ENCODE results near the gene C5orf52.

GRCh38 chr5:157658893-157659292 is 12.4 kb upstream of the C5orf52 start:
- TF ChIP-seq CTCF (IDR thresholded peaks at IDR 0.05), result no peak
- TF ChIP-seq POLR2A (IDR thresholded peaks at IDR 0.05), result no peak
